WTC11 (cell line): ENCODE results near the gene CROCC. TPM values are rescaled to one million over a fixed set of nuclear protein-coding genes. Genes with fewer than 3 reads are reported as not detected.
A peak's percentile ranks its signal among the peaks of the same experiment; 100 is the strongest.
"Not testable (repeated sequence)": the region's sequence is repeated elsewhere in the genome, so short reads cannot be mapped to it uniquely, and the experiment has no call there.

ENCODE experiments used
- ATAC-seq: fragments of 200-7000 bp; cut with Tn5 transposase; 2 replicates; pipeline ENCODE4 v1.10.0; 2021; ENCODE audit warnings: mild to moderate bottlenecking, moderate library complexity
- CTCF ChIA-PET: fragments of 300-600 bp; sonication (Branson Sonifier 250); formaldehyde crosslinking; loops from one replicate; lab custom pipeline; 2021; ENCODE audit warnings: antibody characterized with exemption; lab: Charles Lee
- POLR2A ChIA-PET: fragments of 350-600 bp; sonication (Branson Sonifier 250); formaldehyde crosslinking; loops from one replicate; lab custom pipeline; 2021; ENCODE audit warnings: antibody characterized with exemption; lab: Charles Lee
- DNase-seq: peaks from one replicate; pipeline ENCODE4 v3.0.0; 2021; ENCODE audit warnings: low spot score
- H3K27ac Mint-ChIP-seq: 2 replicates; pipeline ENCODE4 v1.8.0; 2021; ENCODE audit warnings: mixed read lengths
- H3K27me3 Mint-ChIP-seq: 2 replicates; pipeline ENCODE4 v1.8.0; 2021; ENCODE audit warnings: low read depth, mild to moderate bottlenecking, moderate library complexity, mixed read lengths
- H3K36me3 Mint-ChIP-seq: 2 replicates; pipeline ENCODE4 v1.8.0; 2021; ENCODE audit warnings: mixed read lengths
- H3K4me1 Mint-ChIP-seq: 2 replicates; pipeline ENCODE4 v1.8.0; 2022; ENCODE audit warnings: mixed read lengths
- H3K4me3 Mint-ChIP-seq: 2 replicates; pipeline ENCODE4 v1.8.0; 2021; ENCODE audit warnings: mild to moderate bottlenecking, moderate library complexity, mixed read lengths
- H3K9me3 Mint-ChIP-seq: 2 replicates; pipeline ENCODE4 v1.8.0; 2021; ENCODE audit warnings: mixed read lengths
- CREM ChIP-seq: sonication (generic); formaldehyde crosslinking; IDR thresholded peaks from 2 replicates; pipeline ENCODE4 v1.8.1; 2022; ENCODE audit warnings: mild to moderate bottlenecking, missing genetic modification reagents, moderate library complexity
- MYBL2 ChIP-seq: sonication (generic); formaldehyde crosslinking; IDR thresholded peaks from 2 replicates; pipeline ENCODE4 v1.8.1; 2023; ENCODE audit warnings: mild to moderate bottlenecking, moderate library complexity, missing genetic modification reagents
- NR1H2 ChIP-seq: sonication (generic); formaldehyde crosslinking; IDR thresholded peaks from 2 replicates; pipeline ENCODE4 v1.9.0; 2021; ENCODE audit warnings: mild to moderate bottlenecking, moderate library complexity, missing genetic modification reagents
- TEAD1 ChIP-seq: sonication (generic); formaldehyde crosslinking; IDR thresholded peaks from 2 replicates; pipeline ENCODE4 v1.8.0; 2022; ENCODE audit warnings: mild to moderate bottlenecking, missing genetic modification reagents
- TEAD4 ChIP-seq: sonication (generic); formaldehyde crosslinking; IDR thresholded peaks from 2 replicates; pipeline ENCODE4 v1.8.0; 2022; ENCODE audit warnings: mild to moderate bottlenecking, missing genetic modification reagents
- ZNF121 ChIP-seq: sonication (generic); formaldehyde crosslinking; IDR thresholded peaks from 2 replicates; pipeline ENCODE4 v1.8.0; 2023; ENCODE audit warnings: missing genetic modification reagents
- ZNF219 ChIP-seq: sonication (generic); formaldehyde crosslinking; IDR thresholded peaks from 2 replicates; pipeline ENCODE4 v1.8.0; 2023; ENCODE audit warnings: missing genetic modification reagents, mild to moderate bottlenecking, borderline replicate concordance
- total RNA-seq: library from RNA; stranded (reverse); gene quantifications from 3 replicates; pipeline ENCODE4 v1.2.3, GENCODE V29; 2021
- TF ChIP-seq, protein P1 (sequence below): sonication (generic); formaldehyde crosslinking; conservative IDR thresholded peaks from 2 replicates; pipeline ENCODE4 v1.8.1; 2022; ENCODE audit warnings: mild to moderate bottlenecking, missing genetic modification reagents
- TF ChIP-seq, protein P2 (sequence below): sonication (generic); formaldehyde crosslinking; IDR thresholded peaks from 2 replicates; pipeline ENCODE4 v1.8.0; 2022; ENCODE audit warnings: missing genetic modification reagents
- TF ChIP-seq, protein P3 (sequence below): fragments of 250-450 bp; sonication (Bioruptor Pico); IDR thresholded peaks from 2 replicates; pipeline ENCODE4 v1.9.0; 2021; ENCODE audit warnings: mild to moderate bottlenecking
- TF ChIP-seq, protein P4 (sequence below): sonication (generic); formaldehyde crosslinking; IDR thresholded peaks from 2 replicates; pipeline ENCODE4 v1.8.0; 2023; ENCODE audit warnings: missing genetic modification reagents
- TF ChIP-seq, protein P5 (sequence below): sonication (generic); formaldehyde crosslinking; IDR thresholded peaks from 2 replicates; pipeline ENCODE4 v1.8.0; 2022; ENCODE audit warnings: mild to moderate bottlenecking, missing genetic modification reagents
- TF ChIP-seq, protein P6 (sequence below): sonication (generic); formaldehyde crosslinking; IDR thresholded peaks from 2 replicates; pipeline ENCODE4 v1.8.1; 2023; ENCODE audit warnings: mild to moderate bottlenecking, moderate library complexity, missing genetic modification reagents

CROCC gene
- total RNA-seq, 1 experiment from 2014 or later, result 75.6 TPM

DNA sequence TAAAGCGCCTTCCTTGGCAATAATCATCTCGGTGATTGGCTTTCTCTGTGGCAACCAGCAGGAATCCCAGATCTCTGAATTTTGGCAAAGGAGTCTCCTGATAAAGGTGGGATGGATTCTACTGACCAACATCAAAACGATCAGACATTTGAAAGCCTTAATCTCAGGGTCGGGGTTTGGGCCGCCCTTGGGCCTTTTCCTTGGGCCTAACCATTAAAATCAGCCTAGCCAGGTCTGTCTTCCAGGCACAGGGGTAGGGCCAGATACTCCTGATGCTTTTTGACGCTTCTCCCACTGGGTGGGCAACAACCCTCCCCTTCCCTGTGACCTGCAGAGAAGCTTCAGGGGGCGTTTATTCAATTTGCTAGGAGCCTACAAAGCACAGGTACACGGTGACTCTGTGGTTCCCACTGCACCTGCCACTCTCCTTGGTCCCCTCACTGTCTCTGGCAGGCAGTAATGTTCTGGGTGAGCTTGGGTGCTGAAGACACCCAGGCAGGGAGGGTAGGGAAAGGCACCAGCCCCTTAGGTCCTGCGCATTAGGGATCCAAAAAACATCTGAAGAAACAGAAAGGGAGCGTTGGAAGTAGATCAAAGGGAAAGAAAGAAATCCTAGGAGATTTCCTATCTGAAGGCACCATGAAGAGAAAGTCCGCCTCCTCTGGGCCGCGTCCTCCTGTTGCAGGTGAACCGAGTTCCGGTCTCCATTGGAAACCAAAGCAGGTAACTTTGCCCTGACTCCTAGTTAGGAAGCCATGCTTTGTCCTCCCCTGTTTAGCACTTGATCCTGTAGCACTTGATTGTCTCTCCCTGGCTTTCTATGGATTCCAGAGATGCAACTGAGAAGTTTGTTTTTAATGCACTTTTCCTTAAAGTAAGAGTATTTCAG, 13.6 kb upstream of the CROCC start:
- no peaks in the 10 kb centered on the region for H3K9me3 Mint-ChIP-seq
- ATAC-seq (no peak), DNase-seq (no peak)
- ChIA-PET POLR2A (no interaction called here), CTCF (no interaction called here)
- H3K27me3 Mint-ChIP-seq, result peaks cover 7% of the 10 kb centered on the region; the same call in 1 of the 2 replicates
- no peak overlapping the region for H3K4me3 Mint-ChIP-seq
- peak overlapping the region; percentile 52; the same call in 1 of the 2 replicates for H3K27ac Mint-ChIP-seq
- peaks cover 9% of the 10 kb centered on the region for H3K36me3 Mint-ChIP-seq
- H3K4me1 Mint-ChIP-seq, result peaks cover 8% of the 10 kb centered on the region
- TF ChIP-seq, protein P1, sequence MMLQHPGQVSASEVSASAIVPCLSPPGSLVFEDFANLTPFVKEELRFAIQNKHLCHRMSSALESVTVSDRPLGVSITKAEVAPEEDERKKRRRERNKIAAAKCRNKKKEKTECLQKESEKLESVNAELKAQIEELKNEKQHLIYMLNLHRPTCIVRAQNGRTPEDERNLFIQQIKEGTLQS (CRISPR knock-in tag), result no peak
- TF ChIP-seq ZNF121 (no peak), TEAD4 (CRISPR knock-in tag) (no peak), NR1H2 (CRISPR knock-in tag) (no peak), ZNF219 (no peak), CREM (no peak)
- TF ChIP-seq, protein P2, sequence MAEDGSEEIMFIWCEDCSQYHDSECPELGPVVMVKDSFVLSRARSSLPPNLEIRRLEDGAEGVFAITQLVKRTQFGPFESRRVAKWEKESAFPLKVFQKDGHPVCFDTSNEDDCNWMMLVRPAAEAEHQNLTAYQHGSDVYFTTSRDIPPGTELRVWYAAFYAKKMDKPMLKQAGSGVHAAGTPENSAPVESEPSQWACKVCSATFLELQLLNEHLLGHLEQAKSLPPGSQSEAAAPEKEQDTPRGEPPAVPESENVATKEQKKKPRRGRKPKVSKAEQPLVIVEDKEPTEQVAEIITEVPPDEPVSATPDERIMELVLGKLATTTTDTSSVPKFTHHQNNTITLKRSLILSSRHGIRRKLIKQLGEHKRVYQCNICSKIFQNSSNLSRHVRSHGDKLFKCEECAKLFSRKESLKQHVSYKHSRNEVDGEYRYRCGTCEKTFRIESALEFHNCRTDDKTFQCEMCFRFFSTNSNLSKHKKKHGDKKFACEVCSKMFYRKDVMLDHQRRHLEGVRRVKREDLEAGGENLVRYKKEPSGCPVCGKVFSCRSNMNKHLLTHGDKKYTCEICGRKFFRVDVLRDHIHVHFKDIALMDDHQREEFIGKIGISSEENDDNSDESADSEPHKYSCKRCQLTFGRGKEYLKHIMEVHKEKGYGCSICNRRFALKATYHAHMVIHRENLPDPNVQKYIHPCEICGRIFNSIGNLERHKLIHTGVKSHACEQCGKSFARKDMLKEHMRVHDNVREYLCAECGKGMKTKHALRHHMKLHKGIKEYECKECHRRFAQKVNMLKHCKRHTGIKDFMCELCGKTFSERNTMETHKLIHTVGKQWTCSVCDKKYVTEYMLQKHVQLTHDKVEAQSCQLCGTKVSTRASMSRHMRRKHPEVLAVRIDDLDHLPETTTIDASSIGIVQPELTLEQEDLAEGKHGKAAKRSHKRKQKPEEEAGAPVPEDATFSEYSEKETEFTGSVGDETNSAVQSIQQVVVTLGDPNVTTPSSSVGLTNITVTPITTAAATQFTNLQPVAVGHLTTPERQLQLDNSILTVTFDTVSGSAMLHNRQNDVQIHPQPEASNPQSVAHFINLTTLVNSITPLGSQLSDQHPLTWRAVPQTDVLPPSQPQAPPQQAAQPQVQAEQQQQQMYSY, result no peak
- TF ChIP-seq, protein P3, sequence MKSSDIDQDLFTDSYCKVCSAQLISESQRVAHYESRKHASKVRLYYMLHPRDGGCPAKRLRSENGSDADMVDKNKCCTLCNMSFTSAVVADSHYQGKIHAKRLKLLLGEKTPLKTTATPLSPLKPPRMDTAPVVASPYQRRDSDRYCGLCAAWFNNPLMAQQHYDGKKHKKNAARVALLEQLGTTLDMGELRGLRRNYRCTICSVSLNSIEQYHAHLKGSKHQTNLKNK (CRISPR knock-in tag), result no peak
- TF ChIP-seq, all 79 proteins: peak for 0

DNA sequence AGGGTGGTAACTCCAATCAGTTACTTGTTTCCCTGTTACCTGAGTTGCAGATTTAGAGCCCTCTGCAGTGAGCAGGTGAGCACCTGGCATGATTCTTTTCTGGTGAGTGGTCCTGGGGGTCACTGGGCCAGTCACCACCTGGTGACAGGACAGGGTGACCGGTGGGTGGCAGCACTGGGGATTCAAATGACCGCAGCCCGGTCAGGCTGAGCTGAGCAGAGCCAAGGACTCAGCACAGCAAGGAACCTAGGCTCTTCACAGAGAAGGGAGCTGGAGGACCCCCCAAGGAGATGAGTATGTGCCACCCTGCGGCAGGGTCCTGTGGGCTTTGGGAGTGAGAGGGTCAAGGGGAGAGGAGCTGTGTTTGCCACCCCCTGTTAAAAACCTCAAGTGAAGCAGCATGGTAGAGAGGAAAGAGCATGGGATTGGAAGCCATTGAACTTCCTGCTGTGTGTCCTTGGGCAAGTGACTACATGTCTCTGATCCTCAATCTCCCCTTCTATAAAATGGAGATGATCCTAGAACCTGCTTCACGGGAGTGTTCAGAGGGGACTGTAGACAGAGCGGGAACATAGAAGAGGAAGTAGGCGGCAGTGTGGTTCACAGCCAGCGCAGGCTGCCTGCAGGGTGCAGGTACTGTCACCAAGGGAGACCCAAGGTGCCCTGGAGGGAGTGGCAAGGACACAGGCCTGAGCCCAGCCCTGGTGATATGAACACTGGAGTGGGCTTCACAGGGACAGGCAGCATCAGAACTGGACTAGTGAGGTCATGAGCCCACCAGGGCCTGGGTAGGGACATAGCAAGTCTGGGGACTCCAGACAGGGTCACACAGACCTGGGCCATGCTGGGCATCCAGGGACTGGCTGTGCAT, 9.6 kb upstream of the CROCC start:
- ATAC-seq, POLR2A ChIA-PET, H3K4me3 Mint-ChIP-seq, H3K27ac Mint-ChIP-seq, H3K4me1 Mint-ChIP-seq, H3K36me3 Mint-ChIP-seq, H3K9me3 Mint-ChIP-seq, H3K27me3 Mint-ChIP-seq: not testable (repeated sequence)
- peak; percentile 46 for DNase-seq
- CTCF ChIA-PET, result interaction anchor here (1.1 kb wide), 1 partner anchor 10 kb away, joined by 3 read pairs; the partner anchor contains the start of gene CROCC

DNA sequence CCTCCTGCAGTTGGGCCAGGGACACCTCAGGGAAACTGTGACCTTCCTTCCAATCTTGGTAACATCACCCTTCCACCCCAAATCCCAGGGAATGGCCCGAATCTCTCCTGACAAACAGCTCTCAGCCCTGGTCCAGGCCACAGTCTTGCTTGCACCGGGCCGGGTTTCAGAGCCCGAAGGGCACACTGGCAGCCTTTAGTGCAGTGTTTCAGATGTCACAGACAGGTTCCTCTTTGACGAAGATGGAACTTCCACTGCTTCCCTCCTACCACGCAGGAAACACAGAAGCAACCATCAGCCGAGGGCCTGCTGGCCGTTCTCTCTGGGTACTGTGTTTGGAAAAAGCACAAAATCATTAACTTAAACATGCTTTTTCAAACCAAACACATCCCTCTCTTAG, 9.0 kb upstream of the CROCC start:
- H3K4me1 Mint-ChIP-seq, CTCF ChIA-PET, H3K9me3 Mint-ChIP-seq, ATAC-seq, DNase-seq, H3K36me3 Mint-ChIP-seq, POLR2A ChIA-PET, H3K27me3 Mint-ChIP-seq, H3K27ac Mint-ChIP-seq: not testable (repeated sequence)
- H3K4me3 Mint-ChIP-seq, result peak overlapping the region; percentile 67

DNA sequence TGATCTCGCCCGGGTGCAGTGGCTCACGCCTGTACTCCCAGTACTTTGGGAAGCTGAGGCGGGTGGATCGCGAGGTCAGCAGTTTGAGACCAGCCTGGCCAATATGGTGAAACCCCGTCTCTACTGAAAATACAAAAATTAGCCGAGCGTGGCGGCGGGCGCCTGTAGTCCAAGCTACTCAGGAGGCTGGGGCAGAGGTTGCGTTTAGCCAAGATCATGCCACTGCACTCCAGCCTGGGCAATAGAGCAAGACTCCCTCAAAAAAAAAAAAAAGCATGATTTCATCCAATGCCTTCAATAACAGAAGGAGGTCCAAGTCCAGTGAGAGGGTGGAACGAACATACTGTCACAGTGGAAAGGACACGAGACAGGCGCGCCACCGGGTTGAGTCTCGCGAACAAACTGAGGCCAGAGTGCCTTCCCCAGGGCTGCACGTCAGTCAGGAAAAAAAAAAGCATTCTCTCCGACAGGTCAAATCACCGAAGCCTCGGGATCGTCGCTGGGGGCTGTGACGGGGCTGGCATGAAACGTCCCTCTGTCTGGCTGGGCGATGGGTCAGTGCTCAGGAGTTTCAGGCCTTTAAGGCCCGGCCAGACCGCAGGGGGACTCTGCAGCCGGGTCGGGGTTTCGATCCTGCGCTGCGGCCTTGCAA, 8.4 kb upstream of the CROCC start:
- POLR2A ChIA-PET, result no interaction called here
- Mint-ChIP-seq H3K36me3 (no peaks in the 10 kb centered on the region), H3K9me3 (no peaks in the 10 kb centered on the region), H3K27me3 (peaks cover 7% of the 10 kb centered on the region; the same call in 1 of the 2 replicates), H3K4me3 (peak overlapping the region; percentile 67), H3K4me1 (peaks cover 8% of the 10 kb centered on the region), H3K27ac (peak overlapping the region; percentile 53; the same call in 1 of the 2 replicates)
- TF ChIP-seq MYBL2 (CRISPR knock-in tag) (peak; percentile 18; the same call in 1 of the 2 replicates), ZNF121 (peak; percentile 58; the same call in 1 of the 2 replicates), TEAD1 (CRISPR knock-in tag) (0 out of 2 replicates have a peak, but pooled peaks have one; percentile 22), NR1H2 (CRISPR knock-in tag) (no peak)
- TF ChIP-seq, protein P4, sequence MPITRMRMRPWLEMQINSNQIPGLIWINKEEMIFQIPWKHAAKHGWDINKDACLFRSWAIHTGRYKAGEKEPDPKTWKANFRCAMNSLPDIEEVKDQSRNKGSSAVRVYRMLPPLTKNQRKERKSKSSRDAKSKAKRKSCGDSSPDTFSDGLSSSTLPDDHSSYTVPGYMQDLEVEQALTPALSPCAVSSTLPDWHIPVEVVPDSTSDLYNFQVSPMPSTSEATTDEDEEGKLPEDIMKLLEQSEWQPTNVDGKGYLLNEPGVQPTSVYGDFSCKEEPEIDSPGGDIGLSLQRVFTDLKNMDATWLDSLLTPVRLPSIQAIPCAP (CRISPR knock-in tag), result peak; percentile 58; the same call in 1 of the 2 replicates
- TF ChIP-seq, protein P5, sequence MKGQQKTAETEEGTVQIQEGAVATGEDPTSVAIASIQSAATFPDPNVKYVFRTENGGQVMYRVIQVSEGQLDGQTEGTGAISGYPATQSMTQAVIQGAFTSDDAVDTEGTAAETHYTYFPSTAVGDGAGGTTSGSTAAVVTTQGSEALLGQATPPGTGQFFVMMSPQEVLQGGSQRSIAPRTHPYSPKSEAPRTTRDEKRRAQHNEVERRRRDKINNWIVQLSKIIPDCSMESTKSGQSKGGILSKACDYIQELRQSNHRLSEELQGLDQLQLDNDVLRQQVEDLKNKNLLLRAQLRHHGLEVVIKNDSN (CRISPR knock-in tag), result 0 out of 2 replicates have a peak, but pooled peaks have one; percentile 23
- TF ChIP-seq, protein P6, sequence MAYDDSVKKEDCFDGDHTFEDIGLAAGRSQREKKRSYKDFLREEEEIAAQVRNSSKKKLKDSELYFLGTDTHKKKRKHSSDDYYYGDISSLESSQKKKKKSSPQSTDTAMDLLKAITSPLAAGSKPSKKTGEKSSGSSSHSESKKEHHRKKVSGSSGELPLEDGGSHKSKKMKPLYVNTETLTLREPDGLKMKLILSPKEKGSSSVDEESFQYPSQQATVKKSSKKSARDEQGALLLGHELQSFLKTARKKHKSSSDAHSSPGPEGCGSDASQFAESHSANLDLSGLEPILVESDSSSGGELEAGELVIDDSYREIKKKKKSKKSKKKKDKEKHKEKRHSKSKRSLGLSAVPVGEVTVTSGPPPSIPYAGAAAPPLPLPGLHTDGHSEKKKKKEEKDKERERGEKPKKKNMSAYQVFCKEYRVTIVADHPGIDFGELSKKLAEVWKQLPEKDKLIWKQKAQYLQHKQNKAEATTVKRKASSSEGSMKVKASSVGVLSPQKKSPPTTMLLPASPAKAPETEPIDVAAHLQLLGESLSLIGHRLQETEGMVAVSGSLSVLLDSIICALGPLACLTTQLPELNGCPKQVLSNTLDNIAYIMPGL (CRISPR knock-in tag), result no peak
- DNase-seq (no peak), ATAC-seq (no peak)
- CTCF ChIA-PET, result no interaction called here
